RWPE2 (cell line): Measurements from ENCODE around the gene SPRED2.

Experiments used
- ATAC-seq: fragments of 200-7000 bp; cut with Tn5 transposase; 3 replicates; pipeline ENCODE4 v1.9.1; 2021; ENCODE audit warnings: low read depth
- DNase-seq: peaks from one replicate; pipeline ENCODE4 v3.0.0-alpha.2; 2020; ENCODE audit warnings: low spot score
- H3K27ac ChIP-seq: fragments of 450-650 bp; 2 replicates; pipeline ENCODE4 v1.5.1; 2017; ENCODE audit warnings: mild to moderate bottlenecking; ENCODE audit not compliant: poor library complexity, severe bottlenecking
- H3K27me3 ChIP-seq: fragments of 250-450 bp; sonication (Bioruptor Pico); 2 replicates; pipeline ENCODE4 v1.5.1; 2021; ENCODE audit warnings: mild to moderate bottlenecking, moderate library complexity; ENCODE audit not compliant: insufficient read depth, poor library complexity, severe bottlenecking
- H3K36me3 ChIP-seq: fragments of 250-450 bp; sonication (Bioruptor Pico); 2 replicates; pipeline ENCODE4 v1.5.1; 2020; ENCODE audit warnings: low read depth, mild to moderate bottlenecking, moderate library complexity
- H3K4me1 ChIP-seq: fragments of 250-450 bp; sonication (Bioruptor Pico); 2 replicates; pipeline ENCODE4 v1.5.1; 2021; ENCODE audit warnings: mild to moderate bottlenecking, moderate library complexity; ENCODE audit not compliant: insufficient read depth, poor library complexity, severe bottlenecking
- H3K4me3 ChIP-seq: fragments of 250-450 bp; sonication (Bioruptor Pico); 2 replicates; pipeline ENCODE4 v1.5.1; 2021; ENCODE audit warnings: mild to moderate bottlenecking, moderate library complexity; ENCODE audit not compliant: severe bottlenecking
- H3K9me3 ChIP-seq: fragments of 250-450 bp; sonication (Bioruptor Pico); 2 replicates; pipeline ENCODE4 v1.5.1; 2021; ENCODE audit warnings: mild to moderate bottlenecking, moderate library complexity; ENCODE audit not compliant: severe bottlenecking
- TF ChIP-seq, protein P1 (sequence below): fragments of 450-650 bp; IDR thresholded peaks from one replicate; pipeline ENCODE4 v1.5.1; 2017; ENCODE audit warnings: mild to moderate bottlenecking, moderate library complexity; ENCODE audit not compliant: poor library complexity, severe bottlenecking

Gene SPRED2

DNA sequence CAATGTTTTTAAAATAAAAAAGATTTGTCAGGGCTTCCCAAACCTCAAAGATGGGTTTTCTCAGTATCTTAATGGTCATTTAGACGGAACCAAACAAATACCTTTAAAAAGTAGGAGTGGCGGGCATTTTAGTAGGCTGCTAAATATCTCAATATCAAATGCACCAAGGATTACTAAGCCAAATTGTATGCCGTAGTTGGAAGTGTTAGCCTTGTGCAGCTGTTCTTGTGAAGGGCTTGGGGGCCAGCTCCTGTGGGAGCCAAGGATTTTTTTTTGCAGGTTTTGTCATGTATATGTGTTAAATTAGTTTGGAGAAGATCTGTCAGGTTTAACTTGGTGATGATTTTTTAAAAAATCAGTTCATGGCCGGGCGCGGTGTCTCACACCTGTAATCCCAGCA, 152.6 kb downstream of the SPRED2 start:
- H3K36me3 ChIP-seq: no peaks in the 10 kb centered on the region
- DNase-seq (no peak), ATAC-seq (no peak)
- no peaks in the 10 kb centered on the region for H3K27me3 ChIP-seq
- TF ChIP-seq, protein P1, sequence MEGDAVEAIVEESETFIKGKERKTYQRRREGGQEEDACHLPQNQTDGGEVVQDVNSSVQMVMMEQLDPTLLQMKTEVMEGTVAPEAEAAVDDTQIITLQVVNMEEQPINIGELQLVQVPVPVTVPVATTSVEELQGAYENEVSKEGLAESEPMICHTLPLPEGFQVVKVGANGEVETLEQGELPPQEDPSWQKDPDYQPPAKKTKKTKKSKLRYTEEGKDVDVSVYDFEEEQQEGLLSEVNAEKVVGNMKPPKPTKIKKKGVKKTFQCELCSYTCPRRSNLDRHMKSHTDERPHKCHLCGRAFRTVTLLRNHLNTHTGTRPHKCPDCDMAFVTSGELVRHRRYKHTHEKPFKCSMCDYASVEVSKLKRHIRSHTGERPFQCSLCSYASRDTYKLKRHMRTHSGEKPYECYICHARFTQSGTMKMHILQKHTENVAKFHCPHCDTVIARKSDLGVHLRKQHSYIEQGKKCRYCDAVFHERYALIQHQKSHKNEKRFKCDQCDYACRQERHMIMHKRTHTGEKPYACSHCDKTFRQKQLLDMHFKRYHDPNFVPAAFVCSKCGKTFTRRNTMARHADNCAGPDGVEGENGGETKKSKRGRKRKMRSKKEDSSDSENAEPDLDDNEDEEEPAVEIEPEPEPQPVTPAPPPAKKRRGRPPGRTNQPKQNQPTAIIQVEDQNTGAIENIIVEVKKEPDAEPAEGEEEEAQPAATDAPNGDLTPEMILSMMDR: no peak
- H3K27ac ChIP-seq: no peak overlapping the region
- no peaks in the 10 kb centered on the region for H3K4me1 ChIP-seq
- no peak overlapping the region for H3K4me3 ChIP-seq
- no peaks in the 10 kb centered on the region for H3K9me3 ChIP-seq

DNA sequence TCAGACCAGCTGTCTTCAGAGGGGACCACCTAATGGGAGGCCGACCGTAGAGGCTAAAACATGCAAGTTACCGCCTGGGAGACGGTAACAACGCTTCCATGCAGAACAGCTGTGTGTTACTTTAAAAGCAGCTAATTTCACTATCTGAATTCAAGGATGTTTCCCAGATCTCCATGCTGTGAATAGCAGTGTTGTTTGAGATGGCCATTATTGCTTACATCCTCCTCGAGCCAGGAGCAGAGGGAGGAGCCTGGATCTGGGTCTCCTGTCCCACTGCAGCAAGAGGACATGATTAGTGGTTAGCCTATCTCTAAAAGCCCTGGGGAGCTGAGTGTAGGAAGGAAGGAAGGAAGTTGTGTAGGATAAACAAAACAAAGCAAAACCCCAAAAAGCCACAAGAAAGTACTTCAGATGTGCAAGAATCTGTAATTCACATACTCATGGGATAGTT, 153.8 kb downstream of the SPRED2 start:
- H3K9me3 ChIP-seq: no peaks in the 10 kb centered on the region
- no peaks in the 10 kb centered on the region for H3K4me1 ChIP-seq
- TF ChIP-seq, protein P1: no peak
- H3K4me3 ChIP-seq: no peak overlapping the region
- no peak overlapping the region for H3K27ac ChIP-seq
- ATAC-seq (no peak), DNase-seq (no peak)
- no peaks in the 10 kb centered on the region for H3K27me3 ChIP-seq
- peaks cover 4% of the 10 kb centered on the region for H3K36me3 ChIP-seq

DNA sequence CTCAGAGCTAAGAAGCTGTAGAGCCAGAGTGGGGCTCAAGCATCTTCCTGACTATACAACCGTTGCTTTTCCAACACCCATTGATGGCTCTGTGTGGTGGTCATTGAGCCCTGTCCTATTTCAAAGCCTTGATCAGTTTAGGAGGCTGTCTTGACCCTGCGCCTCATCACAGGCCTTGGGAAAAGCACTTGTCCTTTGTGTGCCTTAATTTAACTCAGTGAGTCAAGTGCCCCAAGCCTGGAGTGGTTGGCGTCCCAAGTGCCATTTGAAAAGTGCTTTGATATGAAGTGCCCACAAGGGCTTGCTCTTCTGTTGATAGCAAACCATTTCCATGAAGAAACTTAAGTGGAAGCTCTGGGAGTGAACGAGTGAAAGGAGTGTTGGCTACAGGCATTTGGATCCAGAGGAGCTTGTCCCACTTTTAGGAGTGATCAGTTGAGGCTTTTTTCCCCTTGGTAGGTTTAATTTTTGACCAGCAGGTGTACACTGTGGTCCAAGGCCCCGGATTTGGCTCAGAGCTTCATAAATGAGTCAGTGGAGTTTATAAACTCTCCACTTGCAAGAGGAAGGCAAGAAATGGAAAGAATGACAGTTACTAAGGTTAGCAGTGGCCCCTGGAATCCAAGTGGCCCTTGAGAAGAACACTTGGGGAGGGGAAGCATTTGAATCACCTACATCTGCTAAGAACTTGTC, 154.5 kb downstream of the SPRED2 start:
- TF ChIP-seq, protein P1: no peak
- Histone ChIP-seq H3K36me3 (peaks cover 10% of the 10 kb centered on the region), H3K27ac (no peak overlapping the region), H3K9me3 (no peaks in the 10 kb centered on the region), H3K27me3 (no peaks in the 10 kb centered on the region), H3K4me3 (no peak overlapping the region), H3K4me1 (no peaks in the 10 kb centered on the region)
- no peak for DNase-seq
- ATAC-seq: peak; percentile 39

DNA sequence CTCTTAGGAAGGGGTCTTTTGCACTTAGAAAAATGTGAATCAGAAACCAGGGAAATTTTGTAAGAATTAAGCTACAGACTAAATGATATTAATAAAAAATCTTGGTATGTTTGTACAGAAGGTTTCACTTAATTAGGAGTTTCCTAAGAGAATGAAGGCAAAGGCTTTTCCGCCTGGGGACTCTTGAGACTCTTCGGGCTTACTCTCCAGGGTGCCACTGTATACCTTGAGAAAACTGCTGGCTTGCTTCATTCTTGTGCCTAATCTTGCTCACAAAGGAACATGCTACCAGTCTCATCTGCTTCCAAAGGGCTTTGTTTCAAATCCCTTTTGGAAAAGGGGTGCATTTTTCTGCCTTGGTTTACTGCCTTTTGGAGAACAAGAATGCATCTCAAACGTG, 155.3 kb downstream of the SPRED2 start:
- Histone ChIP-seq H3K4me3 (no peak overlapping the region), H3K27me3 (no peaks in the 10 kb centered on the region), H3K27ac (no peak overlapping the region), H3K36me3 (peaks cover 18% of the 10 kb centered on the region), H3K4me1 (no peaks in the 10 kb centered on the region), H3K9me3 (no peaks in the 10 kb centered on the region)
- TF ChIP-seq, protein P1: no peak
- ATAC-seq: no peak
- no peak for DNase-seq

DNA sequence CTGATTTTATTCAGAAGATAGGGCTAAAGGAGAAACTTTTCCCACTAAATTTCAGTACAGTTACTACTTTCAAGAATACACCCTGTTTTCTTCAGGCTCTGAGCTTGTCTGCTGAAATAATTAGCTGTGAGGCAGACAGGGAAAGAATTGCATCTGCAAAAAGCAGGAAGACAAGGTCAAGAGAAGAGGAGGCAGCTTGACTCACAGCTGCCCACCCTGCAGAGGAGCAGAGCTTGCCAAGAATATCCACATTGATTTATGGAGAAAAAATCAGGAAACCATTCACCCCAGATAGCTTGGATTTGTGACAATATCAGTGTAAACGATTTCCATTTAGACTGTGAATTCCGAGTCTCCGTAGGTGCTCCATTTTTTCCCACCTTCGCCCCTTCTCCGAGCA, 155.8 kb downstream of the SPRED2 start:
- TF ChIP-seq, protein P1: no peak
- H3K9me3 ChIP-seq: no peaks in the 10 kb centered on the region
- ATAC-seq (no peak), DNase-seq (no peak)
- no peak overlapping the region for H3K4me3 ChIP-seq
- H3K27ac ChIP-seq: no peak overlapping the region
- H3K4me1 ChIP-seq: no peaks in the 10 kb centered on the region
- H3K36me3 ChIP-seq: peaks cover 23% of the 10 kb centered on the region
- H3K27me3 ChIP-seq: no peaks in the 10 kb centered on the region
